GM08714 (cell line): ENCODE measurements around the gene RBPJL.

Experiments used
- H3K4me3 ChIP-seq: fragments of 200-500 bp; sonication (Bioruptor generic); 2 replicates; pipeline ENCODE4 v1.5.1; 2014; ENCODE audit warnings: mild to moderate bottlenecking, low read length, inconsistent platforms
- ZNF274 ChIP-seq: IDR thresholded peaks from 2 replicates; pipeline ENCODE4 v1.6.1; 2012; ENCODE audit warnings: mild to moderate bottlenecking, low read depth, low read length

RBPJL gene

DNA sequence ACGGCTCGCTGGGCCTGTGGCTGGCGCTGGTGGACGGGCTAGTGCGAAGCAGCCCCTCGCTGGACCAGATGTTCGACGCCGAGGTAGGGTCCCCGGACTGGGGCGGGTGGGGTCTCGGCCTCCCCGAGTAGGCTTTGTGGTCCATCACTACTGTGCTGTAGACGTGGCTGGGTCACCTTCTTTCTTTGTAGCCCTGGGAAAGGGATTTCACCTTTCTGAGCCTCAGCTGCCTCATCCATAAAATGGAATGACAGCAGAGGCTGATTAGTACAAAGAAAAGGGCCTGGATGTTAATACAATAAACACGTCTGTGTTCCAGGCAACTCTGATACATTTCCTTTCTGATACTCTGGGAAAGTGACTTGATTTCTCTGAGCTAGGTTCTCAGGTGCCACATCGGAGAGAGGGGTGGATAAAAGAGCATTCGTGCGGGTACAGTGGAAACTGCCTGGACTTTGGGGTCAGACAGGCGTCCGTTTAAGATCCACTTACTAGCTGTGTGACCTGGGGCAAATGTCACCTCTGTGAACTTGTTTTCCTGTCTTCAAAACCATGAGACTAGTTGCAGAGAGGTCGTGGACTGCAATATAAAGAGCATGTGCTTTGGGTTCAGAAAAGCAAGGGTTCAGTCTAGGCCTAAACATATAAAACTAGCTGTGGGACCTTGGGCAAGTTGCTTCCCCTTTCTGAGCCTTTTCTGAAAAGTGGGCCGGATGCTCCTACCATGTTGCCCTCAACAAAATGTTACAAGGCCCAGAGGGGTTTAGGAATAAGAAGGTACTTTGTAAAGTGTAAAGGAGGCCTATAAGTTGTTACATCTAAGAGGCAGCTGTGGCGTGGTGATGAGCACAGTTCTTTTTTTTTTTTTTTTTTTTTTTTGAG lies 57.2 kb downstream of the RBPJL start:
- H3K4me3 ChIP-seq = peak overlapping the region; percentile 73
- TF ChIP-seq ZNF274 = no peak

DNA sequence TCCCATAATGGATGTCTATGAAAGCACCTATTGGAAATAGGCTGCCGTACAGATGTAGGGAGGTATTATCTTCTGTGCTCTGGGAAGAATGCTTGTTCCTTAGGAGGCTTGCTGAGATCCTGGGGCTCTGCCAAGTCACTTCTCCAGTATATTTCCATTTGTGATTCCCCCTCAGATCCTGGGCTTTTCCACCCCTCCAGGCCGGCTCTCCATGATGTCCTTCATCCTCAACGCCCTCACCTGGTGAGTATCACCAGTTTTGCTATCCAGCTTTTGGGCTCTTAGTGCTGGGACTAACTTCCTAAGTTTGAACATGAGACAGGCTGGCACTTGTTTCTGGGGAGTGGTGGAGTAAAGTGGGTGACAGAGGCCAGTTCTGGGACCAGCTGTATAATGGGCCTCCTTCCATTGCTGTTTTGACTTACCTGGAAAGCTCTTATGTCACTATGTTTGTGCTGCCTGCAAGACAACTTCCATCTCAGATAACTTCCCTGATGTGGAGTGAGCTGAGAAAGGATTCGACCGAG lies 58.9 kb downstream of the RBPJL start:
- no peak overlapping the region for H3K4me3 ChIP-seq
- no peak for TF ChIP-seq ZNF274

DNA sequence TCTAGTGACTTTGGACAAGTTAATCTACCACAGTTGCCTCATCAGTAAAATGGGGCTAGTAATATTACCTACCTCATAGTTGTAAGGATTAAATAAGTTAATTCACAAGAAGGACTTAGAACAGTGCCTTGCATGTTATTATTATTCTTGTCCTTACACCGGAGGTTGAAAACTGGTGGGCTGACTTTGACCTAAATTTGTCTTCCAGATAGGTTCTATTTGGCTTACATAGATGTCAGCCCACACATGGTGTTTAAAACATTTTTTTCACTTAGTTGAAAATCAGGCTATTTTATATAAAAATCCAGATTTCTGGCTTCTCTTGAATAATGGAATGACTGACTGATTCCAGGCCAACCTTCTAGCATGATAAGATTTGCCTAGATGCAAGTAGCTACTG lies 59.6 kb downstream of the RBPJL start:
- TF ChIP-seq ZNF274 = no peak
- no peak overlapping the region for H3K4me3 ChIP-seq

- no peak overlapping the region for H3K4me3 ChIP-seq
- no peak for TF ChIP-seq ZNF274
Measured at GRCh38 chr20:45366631-45367030, 60.0 kb downstream of the RBPJL start.

GRCh38 chr20:45367126-45367525 lies 60.5 kb downstream of the RBPJL start:
- H3K4me3 ChIP-seq = peak overlapping the region; percentile 40; the same call in 1 of the 2 replicates
- no peak for TF ChIP-seq ZNF274
